Peyer's patch (tissue), 4 donors: ENCODE data around the gene USP53. TPM values are rescaled to one million over a fixed set of nuclear protein-coding genes. Genes with fewer than 3 reads are reported as not detected.

Source experiments
- DNase-seq, 3 donors: peaks; one replicate each; pipeline ENCODE4 v3.0.0-alpha.2; 2017 to 2019
- H3K27ac ChIP-seq, 4 donors: fragments of 200-600 bp; sonication (generic); one replicate each; pipeline ENCODE4 v1.5.1; 2016 to 2019
- H3K27me3 ChIP-seq, 2 donors: fragments of 200-600 bp; sonication (generic); one replicate each; pipeline ENCODE4 v1.5.1; 2019
- H3K36me3 ChIP-seq, 3 donors: fragments of 200-600 bp; sonication (generic); one replicate each; pipeline ENCODE4 v1.5.1; 2016 to 2019
- H3K4me1 ChIP-seq, 4 donors: fragments of 200-600 bp; sonication (generic); one replicate each; pipeline ENCODE4 v1.5.1; 2016 to 2019
- H3K4me3 ChIP-seq, 4 donors: fragments of 200-600 bp; sonication (generic); 1 replicate in 3 of 4; 2 replicates in 1 of 4; pipeline ENCODE4 v1.5.1; 2016 to 2019; ENCODE audit warnings: mild to moderate bottlenecking in 1 of 4
- H3K9me3 ChIP-seq, 4 donors: fragments of 200-600 bp; sonication (generic); one replicate each; pipeline ENCODE4 v1.5.1; 2016 to 2019; ENCODE audit warnings: mild to moderate bottlenecking in 1 of 4
- CTCF ChIP-seq, 6 experiments: fragments of 450-650 bp in 4 of 6; fragments of 200-600 bp in 2 of 6; sonication (generic) in 1 of 6; IDR thresholded peaks; one replicate each; pipeline ENCODE4 v1.5.1; 2017 to 2019; ENCODE audit warnings: antibody characterized with exemption in 6 of 6, mild to moderate bottlenecking in 3 of 6, moderate library complexity in 1 of 6
- POLR2A ChIP-seq, 2 donors: fragments of 450-650 bp; IDR thresholded peaks; one replicate each; pipeline ENCODE4 v1.5.1; 2017; ENCODE audit warnings: antibody characterized with exemption in 2 of 2, mild to moderate bottlenecking in 2 of 2, moderate library complexity in 2 of 2
- total RNA-seq, 4 donors: library from RNA; depleted of rRNA; stranded (reverse); fragments of >200 nt; gene quantifications; one replicate each; pipeline ENCODE4 v1.1.0, GENCODE V29; 2016

Gene USP53
- total RNA-seq, 4 donors from 2014 or later = 41.5 to 75.1 (median 59.3) TPM

DNA sequence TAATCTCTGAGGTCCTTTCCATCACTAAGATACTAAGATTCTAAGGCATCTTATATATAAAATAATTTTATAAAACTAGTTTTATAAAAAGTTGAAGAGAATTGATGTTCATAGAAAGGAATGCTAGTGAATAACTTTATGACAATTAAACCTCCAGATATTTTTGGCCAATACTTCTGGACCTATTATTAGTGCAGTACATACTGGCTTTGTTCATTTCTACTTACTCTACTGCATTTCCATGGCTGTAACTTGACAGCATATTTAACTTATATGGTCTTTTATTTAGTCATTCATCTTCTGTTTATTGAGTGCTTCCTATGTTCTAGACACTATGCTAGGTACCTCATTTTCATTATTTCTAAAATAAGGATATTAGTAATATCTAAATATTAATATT is 6.8 kb upstream of the USP53 start:
- Histone ChIP-seq H3K27me3 (no peaks in the 10 kb centered on the region), H3K9me3 (no peaks in the 10 kb centered on the region), H3K27ac (no peak overlapping the region), H3K4me1 (no peaks in the 10 kb centered on the region), H3K4me3 (no peak overlapping the region), H3K36me3 (no peaks in the 10 kb centered on the region)
- no peak for DNase-seq
- TF ChIP-seq POLR2A (IDR thresholded peaks at IDR 0.05) (no peak), CTCF (IDR thresholded peaks at IDR 0.05) (no peak)

- no peak overlapping the region for H3K27ac ChIP-seq
- H3K4me1 ChIP-seq = no peaks in the 10 kb centered on the region
- H3K9me3 ChIP-seq = no peaks in the 10 kb centered on the region
- no peak for DNase-seq
- H3K4me3 ChIP-seq = no peak overlapping the region
- no peaks in the 10 kb centered on the region for H3K36me3 ChIP-seq
- no peaks in the 10 kb centered on the region for H3K27me3 ChIP-seq
- TF ChIP-seq CTCF (IDR thresholded peaks at IDR 0.05) = no peak
- no peak for TF ChIP-seq POLR2A (IDR thresholded peaks at IDR 0.05)
Measured at GRCh38 chr4:119206178-119206577, 6.3 kb upstream of the USP53 start.

DNA sequence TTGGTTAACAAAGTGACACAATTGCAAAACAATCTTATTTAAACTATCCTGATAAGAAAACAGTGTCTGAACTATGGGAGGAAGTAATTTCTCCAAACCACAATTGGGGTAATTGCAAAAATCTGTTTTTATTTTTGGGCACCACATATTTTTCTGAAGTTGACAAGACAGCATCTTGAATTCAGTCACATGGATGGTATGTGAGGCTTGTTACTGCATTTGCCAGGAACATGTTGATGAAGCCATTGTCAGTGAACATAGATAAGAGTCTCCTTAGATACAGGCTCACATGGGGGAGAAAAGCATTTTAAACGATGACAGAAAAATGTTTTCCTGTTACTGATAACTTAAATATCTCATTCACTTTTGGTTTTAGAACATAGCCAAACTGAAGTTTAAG is 5.5 kb upstream of the USP53 start:
- no peak overlapping the region for H3K4me3 ChIP-seq

GRCh38 chr4:119209077-119209476 is 3.4 kb upstream of the USP53 start:
- no peaks in the 10 kb centered on the region for H3K27me3 ChIP-seq
- TF ChIP-seq POLR2A (IDR thresholded peaks at IDR 0.05) = no peak
- TF ChIP-seq CTCF (IDR thresholded peaks at IDR 0.05) = no peak
- no peaks in the 10 kb centered on the region for H3K4me1 ChIP-seq
- no peak overlapping the region for H3K27ac ChIP-seq
- H3K36me3 ChIP-seq = no peaks in the 10 kb centered on the region
- no peak overlapping the region for H3K4me3 ChIP-seq
- H3K9me3 ChIP-seq = no peaks in the 10 kb centered on the region
- DNase-seq = no peak

More for the DNA sequence above, 5.5 kb upstream of the USP53 start:
- no peak overlapping the region for H3K27ac ChIP-seq
- no peaks in the 10 kb centered on the region for H3K27me3 ChIP-seq
- TF ChIP-seq CTCF (IDR thresholded peaks at IDR 0.05) (no peak), POLR2A (IDR thresholded peaks at IDR 0.05) (no peak)
- H3K4me1 ChIP-seq = no peaks in the 10 kb centered on the region
- DNase-seq = no peak
- no peaks in the 10 kb centered on the region for H3K36me3 ChIP-seq
- no peaks in the 10 kb centered on the region for H3K9me3 ChIP-seq

- DNase-seq = no peak
Measured at GRCh38 chr4:119209586-119209985, 2.9 kb upstream of the USP53 start.

More at GRCh38 chr4:119209586-119209985, 2.9 kb upstream of the USP53 start:
- H3K36me3 ChIP-seq = no peaks in the 10 kb centered on the region
- no peaks in the 10 kb centered on the region for H3K4me1 ChIP-seq
- H3K27ac ChIP-seq = no peak overlapping the region
- no peaks in the 10 kb centered on the region for H3K27me3 ChIP-seq
- no peak for TF ChIP-seq CTCF (IDR thresholded peaks at IDR 0.05)
- TF ChIP-seq POLR2A (IDR thresholded peaks at IDR 0.05) = no peak
- no peak overlapping the region for H3K4me3 ChIP-seq
- no peaks in the 10 kb centered on the region for H3K9me3 ChIP-seq
